OCI-M2 (cell line): ENCODE results near the gene BMAL2.

Experiments
- DNase-seq: peaks from one replicate; lab custom pipeline; 2025; ENCODE audit not compliant: unreplicated experiment; lab: John Stamatoyannopoulos, UW

The BMAL2 gene

DNA sequence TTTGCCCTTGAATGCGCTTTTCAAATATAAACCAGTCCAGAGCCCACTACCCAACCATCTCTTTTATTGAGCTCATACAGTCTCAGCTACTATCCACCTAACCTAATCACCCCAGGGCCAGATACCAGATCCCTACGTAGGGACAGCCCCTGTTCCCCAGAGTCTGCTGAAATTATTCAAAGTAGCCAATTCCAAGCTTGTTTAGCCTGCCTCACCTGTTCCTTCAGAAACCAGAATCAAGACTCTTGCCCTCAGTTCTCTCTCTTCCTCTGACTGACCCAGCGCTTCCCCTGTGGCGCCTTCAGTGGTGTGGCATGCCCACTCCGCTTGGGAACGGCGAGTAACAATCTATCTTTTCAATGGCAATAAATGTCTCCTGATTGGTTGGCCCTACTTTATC lies 18.8 kb downstream of the BMAL2 start:
- no peak for DNase-seq

GRCh38 chr12:27355486-27355885 lies 22.9 kb downstream of the BMAL2 start:
- no peak for DNase-seq

GRCh38 chr12:27355979-27356378 lies 23.3 kb downstream of the BMAL2 start:
- DNase-seq, result no peak

DNA sequence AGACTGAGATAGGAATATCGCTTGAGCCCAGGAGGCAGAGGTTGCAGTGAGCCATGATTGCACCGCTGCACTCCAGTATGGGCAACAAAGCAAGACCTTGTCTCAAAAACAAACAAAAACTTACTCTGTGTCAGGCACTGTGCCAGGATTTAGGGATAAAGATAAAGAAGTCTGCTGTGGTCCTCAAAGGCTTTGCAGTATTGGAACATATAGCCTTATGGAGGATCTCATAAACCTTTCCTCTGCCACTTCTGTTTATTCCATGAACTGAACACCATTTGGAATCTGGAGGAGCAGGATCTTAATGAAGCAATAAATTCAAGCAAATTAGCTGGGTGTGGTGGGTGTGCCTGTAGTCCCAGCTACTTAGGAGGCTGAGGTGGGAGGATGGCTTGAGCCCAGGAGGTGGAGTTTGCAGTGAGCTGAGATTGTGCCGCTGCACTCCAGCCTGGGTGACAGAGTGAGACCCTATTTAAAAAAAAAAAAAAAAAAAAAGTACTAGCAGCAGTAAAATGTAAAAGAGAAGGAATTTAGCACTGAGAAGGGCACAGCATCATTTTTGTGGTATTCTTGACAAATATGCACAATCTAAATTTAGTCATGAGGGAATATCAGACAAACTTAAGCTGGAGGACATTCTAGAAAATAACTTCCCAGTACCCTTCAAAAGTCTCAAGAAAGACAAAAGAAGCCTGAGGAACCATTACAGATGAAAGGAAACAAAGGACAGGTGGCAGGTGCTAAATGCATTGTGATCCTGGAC lies 27.1 kb downstream of the BMAL2 start:
- DNase-seq, result no peak

GRCh38 chr12:27361372-27361771 lies 28.7 kb downstream of the BMAL2 start:
- DNase-seq, result no peak

DNA sequence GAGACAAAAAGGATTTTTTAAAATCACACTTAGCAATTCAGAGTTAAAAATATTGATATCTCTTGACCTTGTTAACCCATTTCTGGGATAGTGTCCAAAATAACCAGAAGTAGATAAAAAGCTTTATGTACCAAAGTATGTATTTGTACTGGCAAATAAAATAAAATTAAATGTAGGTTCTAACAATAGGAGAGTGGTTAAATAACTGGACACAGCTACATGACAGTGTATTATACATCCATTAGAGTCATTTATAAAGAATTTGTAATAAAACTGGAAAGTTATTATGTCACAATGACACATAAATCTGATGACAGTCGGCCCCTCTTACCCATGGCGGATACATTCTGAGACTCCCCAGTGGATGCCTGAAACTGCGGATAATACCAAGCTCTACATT lies 34.0 kb downstream of the BMAL2 start:
- no peak for DNase-seq

DNA sequence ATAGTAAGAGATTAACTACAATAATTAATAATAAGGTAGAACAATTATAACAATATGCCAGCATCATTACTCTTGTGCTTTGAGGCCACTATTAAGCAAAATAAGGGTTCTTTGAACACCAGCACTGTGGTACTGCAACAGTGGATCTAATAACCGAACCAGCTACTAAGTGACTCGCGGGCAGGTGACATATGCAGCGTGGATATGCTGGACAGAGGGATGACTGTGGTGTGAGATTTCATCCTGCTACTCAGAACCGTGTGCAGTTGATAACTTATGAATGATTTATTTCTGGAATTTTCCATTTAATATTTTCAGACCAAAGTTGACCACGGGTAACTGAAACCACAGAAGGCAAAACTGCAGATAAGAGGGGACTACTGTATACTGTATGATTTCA lies 34.4 kb downstream of the BMAL2 start:
- no peak for DNase-seq

GRCh38 chr12:27382171-27382795 lies 49.6 kb downstream of the BMAL2 start:
- no peak for DNase-seq
